Measurements from ENCODE around the gene FAM13B.
"Not testable (repeated sequence)": the region's sequence is repeated elsewhere in the genome, so short reads cannot be mapped to it uniquely, and the experiment has no call there.

FAM13B gene

DNA sequence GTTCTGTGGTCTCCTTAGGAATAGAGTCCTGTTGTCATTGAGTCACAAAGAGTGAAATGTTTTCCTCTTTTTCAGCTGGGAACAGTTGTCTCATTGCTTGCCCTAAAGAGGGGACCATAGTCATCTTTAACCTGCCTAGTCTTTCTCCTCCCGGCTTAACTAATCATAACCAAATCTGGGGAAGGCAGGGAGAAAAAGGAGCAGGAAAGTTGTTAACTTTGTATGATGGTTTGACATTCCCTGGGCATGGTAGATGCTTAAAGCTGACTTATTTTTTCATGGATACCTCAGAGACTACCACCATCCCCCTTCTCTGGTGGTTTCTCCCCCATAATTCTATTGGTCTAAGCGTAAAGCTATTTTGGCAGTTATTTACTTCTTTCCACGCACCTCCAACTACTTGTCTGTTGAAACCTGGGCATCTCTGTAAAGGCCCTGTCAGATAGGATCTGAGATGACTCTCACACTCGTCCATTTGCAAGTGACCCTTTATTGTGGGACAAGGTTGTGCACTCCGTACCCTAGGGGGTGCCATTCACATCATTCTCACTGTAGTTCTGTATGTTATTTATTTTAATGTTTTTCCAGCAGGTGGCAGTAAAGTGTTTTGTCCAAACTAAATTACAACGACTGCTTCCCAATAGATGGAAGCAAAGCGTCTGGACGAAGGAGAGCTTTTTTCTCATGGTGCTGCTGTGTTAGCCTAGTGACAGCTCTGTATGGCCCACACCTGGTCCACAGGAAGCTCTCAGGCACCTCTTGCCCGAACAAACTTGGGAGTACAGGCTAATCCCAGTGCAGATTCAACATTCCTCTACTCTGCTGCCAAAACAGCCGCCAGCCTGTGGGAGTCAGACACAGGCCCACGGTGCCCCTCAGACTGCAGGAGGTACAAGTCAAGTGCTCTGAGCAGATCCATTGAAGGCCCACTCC is 3.0 kb upstream of the FAM13B start:
- peak; percentile 5 to 28 for DNase-seq (ENCODE audit: low read depth in 2 of 2, low spot score in 1 of 2)

DNA sequence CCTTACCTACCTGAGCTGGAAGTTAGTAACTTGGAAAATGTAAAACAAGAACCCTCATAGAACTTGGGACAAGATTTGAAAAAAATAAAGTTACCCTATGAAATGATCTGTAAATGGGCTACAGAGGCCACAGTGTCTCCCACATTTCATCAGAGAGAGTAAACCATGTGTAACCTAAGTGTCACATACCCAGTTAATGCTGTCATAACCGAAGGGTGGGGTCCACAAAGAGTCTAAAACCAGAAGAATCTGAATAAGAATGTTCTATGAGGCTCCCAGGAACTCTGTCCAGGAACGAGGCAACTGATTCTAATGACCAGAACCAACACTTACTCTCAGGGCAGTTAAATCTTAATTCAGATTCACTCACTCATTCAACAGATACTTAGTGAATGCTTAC is 1.0 kb upstream of the FAM13B start:
- DNase-seq (ENCODE audit: low read depth in 2 of 2, low spot score in 1 of 2), result no peak

DNA sequence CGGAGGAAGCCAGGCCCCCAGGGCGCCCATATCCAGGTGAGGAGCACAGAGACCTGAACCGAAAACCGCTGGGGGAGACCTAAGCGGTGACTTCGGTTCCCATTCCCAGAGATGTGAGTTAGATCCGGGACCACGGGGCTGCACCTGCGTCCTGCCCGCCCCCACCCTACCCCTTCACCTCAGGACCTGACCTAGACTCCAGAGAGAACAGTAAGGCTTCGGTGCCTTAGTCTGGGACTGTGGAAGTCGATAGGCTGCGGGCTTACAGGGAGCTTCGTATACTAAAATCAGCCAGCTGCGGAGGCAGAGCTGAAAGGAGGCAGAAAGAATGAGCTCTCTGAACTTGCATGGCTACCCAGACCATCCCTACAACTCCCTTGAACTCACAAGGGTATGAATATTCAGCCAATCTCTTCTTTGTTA is 518 bp upstream of the FAM13B start:
- DNase-seq (ENCODE audit: low read depth in 2 of 2, low spot score in 1 of 2), result peak in 1 of 2 donors; percentile 1

DNA sequence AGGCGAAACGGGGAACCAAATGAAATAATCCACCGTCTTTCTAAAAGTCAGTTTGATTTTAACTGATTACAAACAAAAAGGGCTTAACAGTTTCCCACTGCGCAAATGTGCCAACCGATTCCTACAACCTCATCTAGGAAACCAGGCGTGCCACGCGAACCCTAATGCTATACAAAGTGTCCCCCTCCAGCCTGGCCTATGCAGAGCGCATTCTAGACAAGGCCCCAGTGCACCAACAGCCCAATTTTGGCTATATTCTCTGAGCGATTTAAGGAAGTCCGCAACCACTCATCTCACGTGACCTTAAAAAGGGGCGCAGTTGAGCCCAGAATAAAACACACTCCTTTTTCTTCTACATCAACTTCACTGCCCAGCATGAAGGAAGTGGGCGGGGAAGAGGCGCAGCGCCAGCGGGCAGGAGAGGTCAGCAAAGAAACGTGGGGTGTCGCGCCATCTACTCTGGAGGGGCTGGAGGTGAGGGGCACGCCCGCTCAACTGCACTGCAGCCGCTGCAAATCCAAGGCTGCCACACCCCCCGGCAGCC is 779 bp downstream of the FAM13B start:
- no peak for DNase-seq (ENCODE audit: low read depth in 2 of 2, low spot score in 1 of 2)

DNA sequence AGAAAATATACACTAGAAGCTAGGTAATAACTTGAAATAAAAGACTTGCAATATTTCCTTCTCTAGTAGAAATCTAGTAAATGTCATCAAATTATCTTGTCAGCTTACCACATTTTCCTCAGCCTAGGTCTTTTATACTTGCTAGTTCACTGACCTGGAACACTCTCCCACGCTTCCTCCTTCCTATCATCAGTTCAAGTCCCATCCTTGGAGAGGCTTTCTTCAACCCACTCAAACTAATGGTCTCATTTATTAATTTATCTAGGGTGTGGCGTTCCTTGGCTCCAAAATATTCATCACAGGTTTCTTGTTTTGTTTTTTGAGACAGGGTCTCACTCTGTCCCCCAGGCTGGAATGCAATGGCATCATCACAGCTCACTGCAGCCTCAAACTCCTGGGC is 2.9 kb downstream of the FAM13B start:
- no peak for DNase-seq (ENCODE audit: low read depth in 2 of 2, low spot score in 1 of 2)

DNA sequence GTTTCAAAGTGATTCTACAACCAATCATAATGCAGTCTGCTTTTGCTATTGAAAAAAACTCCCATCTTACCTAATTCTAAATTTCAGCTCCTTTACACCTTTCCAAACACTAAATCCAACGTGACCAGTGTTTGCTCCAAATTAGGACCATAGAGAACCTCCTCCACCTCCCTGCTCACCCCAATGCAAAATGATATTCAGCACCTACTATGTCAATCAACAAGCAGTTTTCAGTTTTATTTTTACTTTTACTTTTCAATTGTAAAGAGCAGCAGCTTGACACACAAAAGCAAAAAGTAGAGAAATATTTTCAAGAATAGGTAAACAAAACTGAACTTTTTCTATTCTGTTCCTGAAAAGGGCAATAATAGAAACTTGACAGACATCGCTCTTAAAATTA is 3.4 kb downstream of the FAM13B start:
- DNase-seq (ENCODE audit: low read depth in 2 of 2, low spot score in 1 of 2), result no peak

DNA sequence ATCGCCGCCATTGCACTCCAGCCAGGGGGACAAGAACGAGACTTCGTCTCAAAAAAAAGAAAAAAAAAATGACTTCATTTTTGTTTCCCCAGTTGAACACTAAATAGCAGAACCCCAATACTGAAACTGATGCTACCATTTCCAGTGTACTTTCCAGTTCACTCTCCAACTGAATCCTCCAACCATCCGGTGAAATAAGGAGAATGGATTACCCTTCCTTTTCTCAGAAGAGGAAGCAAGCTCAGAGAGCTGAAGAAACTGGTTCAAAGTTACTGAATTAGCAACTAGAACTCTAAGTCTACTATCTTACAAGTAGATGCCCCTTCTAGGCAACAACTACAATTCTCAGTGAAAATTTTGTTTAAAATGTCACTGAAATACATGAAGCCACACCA is 3.9 kb downstream of the FAM13B start:
- no peak for DNase-seq (ENCODE audit: low read depth in 2 of 2, low spot score in 1 of 2)

DNA sequence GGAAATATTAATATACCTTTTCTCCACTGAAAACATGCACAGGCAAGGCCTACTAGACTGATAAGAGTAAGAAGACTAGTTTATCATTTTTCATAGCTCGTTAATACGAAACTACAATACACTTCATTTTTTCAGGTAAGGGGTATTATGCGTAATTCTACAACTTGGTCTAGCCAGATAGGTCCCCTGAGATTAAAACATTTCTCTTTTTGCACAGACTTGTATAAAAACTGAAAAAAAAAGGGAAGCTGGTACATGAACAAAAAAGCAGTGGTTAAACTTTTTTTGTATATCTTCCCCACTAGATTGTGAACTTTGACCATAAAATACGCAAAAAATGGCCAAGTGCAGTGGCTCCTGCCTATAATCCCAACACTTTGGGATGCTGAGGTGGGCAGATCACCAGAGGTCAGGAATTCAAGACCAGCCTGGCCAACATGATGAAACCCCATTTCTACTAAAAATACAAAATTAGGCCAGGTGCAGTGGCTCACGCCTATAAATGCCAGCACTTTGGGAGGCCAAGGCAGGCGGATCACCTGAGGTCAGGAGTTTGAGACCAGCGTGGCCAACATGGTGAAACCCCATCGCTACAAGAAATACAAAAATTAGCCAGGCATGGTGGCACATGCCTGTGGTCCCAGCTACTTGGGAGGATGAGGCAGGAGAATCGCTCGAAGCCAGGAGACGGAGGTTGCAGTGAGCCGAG is 4.5 kb downstream of the FAM13B start:
- DNase-seq (ENCODE audit: low read depth in 2 of 2, low spot score in 1 of 2), result not testable (repeated sequence)

DNA sequence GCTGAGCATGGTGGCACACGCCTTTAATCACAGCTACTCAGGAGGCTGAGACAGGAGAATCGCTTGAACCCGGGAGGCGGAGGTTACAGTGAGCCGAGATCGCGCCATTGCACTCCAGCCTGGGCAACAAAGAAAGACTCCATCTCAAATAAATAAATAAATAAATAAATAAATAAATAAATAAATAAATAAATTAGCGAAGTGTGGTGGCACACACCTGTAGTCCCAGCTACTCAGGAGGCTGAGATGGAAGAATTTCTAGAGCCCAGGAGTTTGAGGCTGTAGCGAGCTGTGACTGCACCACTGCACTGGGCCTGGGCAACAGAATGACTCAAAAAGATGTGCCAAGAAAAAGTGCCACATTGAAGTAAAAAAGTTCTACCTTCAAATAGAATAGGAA is 6.1 kb downstream of the FAM13B start:
- not testable (repeated sequence) for DNase-seq (ENCODE audit: low read depth in 2 of 2, low spot score in 1 of 2)

DNA sequence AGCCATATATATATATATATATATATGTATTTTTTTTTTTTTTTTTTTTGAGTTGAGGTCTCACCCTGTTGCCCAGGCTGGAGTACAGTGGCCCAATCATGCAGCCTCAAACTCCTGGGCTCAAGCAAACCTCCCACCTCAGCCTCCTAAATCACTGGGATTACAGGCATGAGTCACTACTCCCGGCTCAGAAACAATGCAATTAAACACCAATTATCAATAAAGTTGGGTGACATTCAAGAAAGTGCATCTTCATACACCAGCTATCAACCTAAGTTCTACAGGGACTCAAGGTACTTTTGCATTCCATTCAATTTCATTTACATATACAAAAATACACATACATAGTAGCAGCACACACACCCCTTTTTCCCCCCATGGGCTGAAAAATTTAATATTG is 7.6 kb downstream of the FAM13B start:
- DNase-seq (ENCODE audit: low read depth in 2 of 2, low spot score in 1 of 2), result no peak

DNA sequence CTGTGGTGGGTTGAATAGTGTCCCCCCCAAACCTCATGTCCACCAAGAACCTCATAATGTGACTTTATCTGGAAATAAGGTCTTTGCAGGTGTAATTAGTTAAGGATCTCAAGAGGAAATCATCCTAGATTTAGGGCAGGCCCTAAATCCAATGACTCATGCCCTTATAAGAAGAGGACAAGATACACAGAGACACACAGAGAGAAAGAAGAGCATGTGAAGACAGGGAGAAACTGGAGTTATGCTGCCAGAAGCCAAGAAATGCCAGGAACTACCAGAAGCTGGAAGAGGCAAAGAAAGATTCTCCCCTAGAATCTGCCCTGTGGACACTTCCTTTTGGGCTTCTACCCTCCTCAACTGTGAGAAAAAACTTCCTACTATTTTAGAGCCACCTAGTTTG is 8.8 kb downstream of the FAM13B start:
- no peak for DNase-seq (ENCODE audit: low read depth in 2 of 2, low spot score in 1 of 2)

DNA sequence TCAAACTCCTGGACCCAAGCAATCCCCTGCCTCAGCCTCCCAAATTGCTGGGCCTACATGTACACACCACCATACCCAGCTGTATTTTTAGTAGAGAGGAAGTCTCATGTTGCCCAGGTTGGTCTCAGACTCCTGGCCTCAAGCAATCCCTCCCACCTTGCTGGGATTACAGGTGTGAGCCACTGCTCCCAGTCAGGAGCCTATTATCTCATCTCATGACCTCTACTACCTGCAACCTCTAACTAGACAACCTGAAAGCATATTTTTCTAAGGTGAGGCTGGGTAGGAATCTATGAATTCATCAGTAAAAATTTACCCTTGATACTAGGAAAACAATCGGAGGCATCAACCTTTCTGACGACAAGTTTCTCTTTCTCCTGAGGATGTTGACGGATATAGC is 10.0 kb downstream of the FAM13B start:
- no peak for DNase-seq (ENCODE audit: low read depth in 2 of 2, low spot score in 1 of 2)

DNA sequence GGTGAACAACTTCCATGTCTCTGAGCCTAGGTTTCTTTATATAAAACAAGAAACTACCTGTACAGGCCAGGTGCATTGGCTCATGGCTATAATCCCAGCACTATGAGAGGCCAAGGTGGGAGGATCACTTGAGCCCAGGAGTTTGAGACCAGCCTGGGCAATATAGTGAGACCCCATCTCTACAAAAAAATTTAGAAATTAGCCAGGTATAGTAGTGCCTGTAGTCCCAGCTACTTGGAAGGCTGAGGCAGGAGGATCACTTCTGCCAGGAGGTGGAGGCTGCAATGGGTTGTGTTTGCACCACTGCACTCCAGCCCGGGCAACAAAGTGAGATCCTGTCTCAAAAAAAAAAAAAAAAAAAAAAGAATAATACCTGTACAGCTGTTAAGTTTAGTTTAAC is 11.1 kb downstream of the FAM13B start:
- no peak for DNase-seq (ENCODE audit: low read depth in 2 of 2, low spot score in 1 of 2)

DNA sequence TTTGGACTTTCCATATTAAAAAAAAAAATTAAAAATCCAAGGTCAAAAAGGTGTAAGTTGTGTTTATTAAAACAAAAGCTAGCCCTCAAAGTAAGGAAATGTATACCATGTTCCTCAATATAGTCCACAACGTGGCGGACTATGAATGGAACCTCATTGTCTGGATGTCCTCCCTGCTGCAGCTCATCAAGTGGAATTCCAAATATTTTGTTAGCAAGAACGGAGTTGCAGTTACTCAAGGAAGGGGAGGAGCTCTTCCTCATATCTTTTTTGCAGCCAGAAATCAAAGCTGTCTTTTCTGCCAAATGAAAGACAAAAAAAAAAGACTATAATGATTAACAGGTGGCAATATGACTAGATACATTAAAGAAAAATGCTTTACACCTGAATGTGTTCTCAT is 14.0 kb downstream of the FAM13B start:
- no peak for DNase-seq (ENCODE audit: low read depth in 2 of 2, low spot score in 1 of 2)

DNA sequence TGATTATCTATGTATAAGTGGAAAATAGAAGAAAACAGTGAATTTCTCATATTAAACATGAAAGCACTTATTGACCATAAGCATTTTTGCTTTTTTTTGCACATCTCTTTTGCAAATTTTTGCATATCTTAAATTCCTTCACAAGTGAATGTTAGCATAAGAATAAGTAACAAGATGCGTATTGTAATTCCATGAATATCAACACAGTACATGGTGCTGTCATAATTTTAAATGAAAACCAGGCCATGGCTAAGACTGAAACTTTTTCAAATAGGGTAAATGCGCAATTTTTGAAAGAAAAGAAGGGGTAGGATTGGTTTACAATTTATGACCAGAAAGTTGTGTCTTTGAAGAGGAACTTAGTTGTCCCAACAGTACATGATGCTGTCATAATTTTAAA is 17.0 kb downstream of the FAM13B start:
- DNase-seq (ENCODE audit: low read depth in 2 of 2, low spot score in 1 of 2), result no peak

DNA sequence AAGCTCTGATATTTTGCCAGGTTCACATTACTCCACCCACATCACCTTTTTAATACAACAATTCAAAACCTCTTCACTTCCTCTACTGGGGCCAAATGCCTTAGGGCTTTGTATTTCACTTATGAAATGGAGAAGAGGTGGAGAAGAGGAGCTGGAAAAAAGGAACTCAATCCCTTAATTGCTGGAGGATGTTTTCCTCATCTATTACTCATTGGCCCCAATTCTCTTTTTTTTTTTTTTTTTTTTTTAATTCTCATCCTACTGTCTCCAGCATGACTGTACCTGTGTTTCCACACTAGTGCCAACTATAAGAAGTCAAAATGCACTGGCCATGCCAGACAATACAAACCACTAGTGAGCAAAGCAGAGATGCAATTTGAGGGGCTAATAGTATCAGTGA is 20.9 kb downstream of the FAM13B start:
- DNase-seq (ENCODE audit: low read depth in 2 of 2, low spot score in 1 of 2), result no peak

DNA sequence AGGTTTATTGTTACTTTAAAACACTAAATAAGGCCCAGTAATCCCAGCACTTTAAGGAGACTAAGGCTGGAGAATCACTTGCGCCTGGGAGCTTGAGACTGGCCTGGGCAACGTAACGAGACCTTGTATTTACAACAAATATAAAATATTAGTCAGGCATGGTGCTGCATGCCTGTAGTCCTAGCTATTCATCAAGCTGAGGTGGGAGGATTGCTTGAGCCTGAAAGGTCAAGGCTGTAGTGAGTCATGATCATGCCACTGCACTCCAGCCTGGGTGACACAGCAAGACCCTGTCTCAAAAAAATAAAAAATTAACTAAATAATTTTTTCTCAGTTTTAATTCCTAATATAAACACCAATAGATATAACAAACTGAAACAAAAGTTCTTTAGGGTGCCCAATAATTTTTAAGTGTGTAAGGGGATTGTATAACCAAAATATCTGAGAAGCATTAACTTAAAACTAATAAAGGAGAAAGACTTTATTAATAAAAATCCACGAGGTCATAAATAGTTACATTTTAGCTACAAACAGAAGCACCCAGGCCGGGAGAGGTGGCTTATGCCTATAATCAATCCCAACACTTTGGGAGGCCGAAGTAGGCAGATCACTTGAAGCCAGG is 32.7 kb downstream of the FAM13B start:
- no peak for DNase-seq (ENCODE audit: low read depth in 2 of 2, low spot score in 1 of 2)

DNA sequence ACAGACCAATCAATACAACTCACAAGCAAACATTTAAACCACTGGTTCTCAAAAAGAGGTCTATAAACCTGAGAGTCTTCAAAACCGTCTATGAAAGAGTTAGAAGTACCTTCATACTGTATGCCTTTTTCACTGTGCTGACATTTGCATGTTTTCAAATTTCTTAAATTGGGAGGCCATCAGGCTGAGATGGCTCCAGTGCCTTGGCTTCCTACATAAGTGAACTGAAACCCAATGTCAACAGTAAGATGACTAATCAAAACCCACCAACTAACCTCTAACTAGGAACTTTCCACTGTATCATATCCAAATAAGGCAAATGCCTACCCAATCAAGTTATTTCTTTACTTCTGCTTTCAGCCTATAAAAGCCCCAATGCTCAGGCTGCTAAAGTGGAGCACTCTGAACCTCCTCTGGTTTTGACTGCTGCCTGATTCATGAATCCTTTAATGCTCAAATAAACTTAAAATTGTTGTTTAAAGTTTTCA is 35.1 kb downstream of the FAM13B start:
- no peak for DNase-seq (ENCODE audit: low read depth in 2 of 2, low spot score in 1 of 2)

DNA sequence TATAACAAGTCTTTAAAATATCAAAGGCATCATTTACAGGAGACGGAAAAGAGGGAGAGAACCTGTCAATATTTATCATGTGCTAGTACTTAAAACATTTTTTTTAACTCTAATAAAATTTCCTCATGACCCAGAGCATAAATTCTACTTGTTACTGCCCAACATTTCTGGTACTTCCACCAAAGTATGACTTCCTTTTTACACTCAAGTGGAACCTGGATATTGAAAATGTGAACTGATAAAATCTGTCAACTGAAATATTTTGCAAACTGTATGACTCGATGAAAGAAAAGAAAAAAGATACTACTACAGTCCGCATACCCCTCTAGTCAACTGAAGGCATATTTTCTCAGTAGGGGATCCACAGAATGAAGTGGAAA is 37.1 kb downstream of the FAM13B start:
- no peak for DNase-seq (ENCODE audit: low read depth in 2 of 2, low spot score in 1 of 2)

DNA sequence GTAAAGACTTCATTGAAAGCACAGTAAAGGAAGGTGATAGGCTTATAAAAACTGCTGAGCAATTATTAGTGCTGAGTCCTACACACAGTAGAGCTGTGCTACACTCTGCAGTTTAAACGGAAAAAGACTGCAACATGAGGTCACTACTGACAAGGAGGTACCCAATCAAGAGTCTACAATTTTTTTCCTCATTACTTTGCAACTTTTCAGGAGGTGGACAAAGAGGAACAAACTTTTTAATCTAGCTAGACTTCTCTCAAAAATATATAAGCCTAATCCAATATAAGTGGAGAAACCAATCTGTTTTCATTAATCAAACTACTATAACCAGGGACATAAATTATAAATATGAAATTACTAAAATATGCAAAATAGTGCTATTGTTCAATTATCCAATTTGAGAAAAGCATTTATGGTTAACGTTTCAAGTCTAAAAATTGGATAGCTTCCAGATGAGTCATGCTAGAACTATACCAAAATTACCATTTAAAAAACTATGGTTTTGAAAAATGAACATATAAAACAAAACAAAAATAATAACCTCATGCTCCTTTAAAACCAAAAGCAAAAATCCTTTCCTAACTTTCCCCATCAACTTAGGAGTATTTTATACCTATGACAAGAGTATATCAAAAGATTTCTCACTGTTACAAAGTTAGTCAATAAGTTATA is 37.7 kb downstream of the FAM13B start:
- DNase-seq (ENCODE audit: low read depth in 2 of 2, low spot score in 1 of 2), result no peak

DNA sequence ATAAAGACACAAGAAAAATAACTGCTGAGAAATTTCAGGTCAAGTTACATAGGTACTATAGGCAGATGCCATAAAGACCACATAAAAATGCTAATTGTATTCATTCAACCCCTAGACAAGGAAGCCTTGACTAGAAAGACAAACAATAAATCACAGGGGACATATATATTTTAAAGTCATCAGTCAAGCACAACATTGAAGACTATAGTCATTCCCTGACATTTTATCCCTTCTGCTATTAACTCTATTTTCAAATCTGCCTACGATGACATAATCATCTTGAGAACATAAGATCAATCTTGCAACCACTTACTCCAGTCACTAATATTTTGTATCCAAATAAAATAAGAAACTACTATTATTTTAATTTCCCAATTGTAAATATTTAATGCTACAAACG is 38.3 kb downstream of the FAM13B start:
- DNase-seq (ENCODE audit: low read depth in 2 of 2, low spot score in 1 of 2), result no peak
